Measurements from ENCODE around the gene SYMPK.
A peak's percentile ranks its signal among the peaks of the same experiment; 100 is the strongest.

Gene SYMPK

DNA sequence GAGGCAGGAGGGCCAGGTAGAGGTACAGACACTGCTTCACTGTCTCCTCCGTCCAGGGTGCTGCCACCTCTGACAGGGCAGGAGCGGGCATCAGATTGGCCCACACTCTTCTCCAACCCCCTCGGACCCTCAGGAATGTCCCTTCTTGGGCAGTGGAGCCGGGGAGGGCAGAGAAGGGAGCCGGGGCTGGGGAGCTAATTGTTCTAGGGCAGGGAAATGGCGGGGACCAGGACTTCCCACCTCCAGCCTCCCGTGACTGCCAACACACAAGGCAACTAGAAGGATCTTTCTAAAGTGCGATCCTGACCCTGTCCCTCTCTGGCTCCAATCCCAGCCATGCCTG is 37.7 kb downstream of the SYMPK start:
- no peak for DNase-seq (ENCODE audit: low read depth)

DNA sequence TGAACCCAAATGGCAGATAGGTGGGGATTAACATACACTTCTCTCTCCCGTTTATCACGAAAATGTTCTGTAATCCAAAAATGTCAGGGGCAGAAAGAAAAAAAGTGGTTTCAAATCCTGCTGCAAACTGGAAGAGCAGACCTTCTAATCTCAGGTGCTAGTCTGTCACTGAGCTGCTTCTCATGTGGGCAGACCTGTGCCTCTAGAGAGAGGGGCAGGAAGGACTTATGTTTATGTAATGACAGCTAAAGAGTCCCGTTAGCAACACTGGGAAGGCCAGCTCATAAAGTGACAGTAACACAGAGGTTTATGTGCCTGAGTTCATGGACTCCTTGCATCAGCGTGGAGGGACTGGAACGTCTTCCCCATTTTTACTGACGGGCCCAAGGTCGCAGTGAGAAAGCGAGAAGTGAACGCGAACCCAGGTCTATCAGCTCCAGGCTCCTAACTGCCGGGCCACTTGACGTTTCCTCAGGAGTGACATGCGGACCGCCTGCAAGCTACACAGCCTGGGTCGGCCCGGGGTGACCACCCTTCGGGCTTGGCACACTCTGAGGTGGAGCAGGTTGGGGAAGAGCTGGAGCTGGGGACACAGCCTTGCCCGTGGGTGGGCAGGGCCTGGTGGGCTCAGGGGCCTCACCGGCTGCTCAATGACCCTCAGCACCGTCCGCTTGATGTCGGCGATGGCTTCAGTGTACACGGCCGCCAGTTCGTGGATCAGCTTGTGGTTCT is 38.2 kb downstream of the SYMPK start:
- no peak for DNase-seq (ENCODE audit: low read depth)

DNA sequence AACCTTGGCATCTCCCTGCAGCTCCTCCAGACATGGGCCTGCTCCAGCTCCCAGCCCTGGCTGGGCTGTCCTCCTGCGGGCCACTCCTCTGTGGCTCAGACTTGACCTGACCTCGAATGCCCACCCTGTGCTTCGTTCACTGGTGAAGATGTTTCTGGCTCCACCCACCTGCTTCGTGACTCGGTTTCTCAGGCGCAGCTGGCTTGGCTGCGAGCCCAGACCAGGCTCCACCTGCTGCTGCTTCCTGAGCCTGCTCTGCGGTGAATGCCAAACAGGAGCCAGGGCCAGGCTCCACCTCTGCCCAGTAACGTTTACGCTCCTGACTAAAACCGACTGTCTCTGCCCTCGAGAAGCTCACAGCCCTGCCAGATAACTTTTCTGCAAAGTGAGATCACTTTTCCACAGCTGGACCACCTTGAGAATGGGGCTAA is 38.9 kb downstream of the SYMPK start:
- no peak for DNase-seq (ENCODE audit: low read depth)

GRCh38 chr19:45823182-45823581 is 39.8 kb downstream of the SYMPK start:
- no peak for DNase-seq (ENCODE audit: low read depth)

- no peak for DNase-seq (ENCODE audit: low read depth)
Observed at GRCh38 chr19:45822716-45823115, 40.2 kb downstream of the SYMPK start.

- no peak for DNase-seq (ENCODE audit: low read depth)
Observed at GRCh38 chr19:45821570-45821969, 41.4 kb downstream of the SYMPK start.

- no peak for DNase-seq (ENCODE audit: low read depth)
Observed at GRCh38 chr19:45821103-45821521, 41.8 kb downstream of the SYMPK start.

- no peak for DNase-seq (ENCODE audit: low read depth)
Observed at GRCh38 chr19:45820413-45821102, 42.4 kb downstream of the SYMPK start.

GRCh38 chr19:45819769-45820168 is 43.2 kb downstream of the SYMPK start:
- no peak for DNase-seq (ENCODE audit: low read depth)

- no peak for DNase-seq (ENCODE audit: low read depth)
Observed at GRCh38 chr19:45817725-45818301, 45.1 kb downstream of the SYMPK start.

DNA sequence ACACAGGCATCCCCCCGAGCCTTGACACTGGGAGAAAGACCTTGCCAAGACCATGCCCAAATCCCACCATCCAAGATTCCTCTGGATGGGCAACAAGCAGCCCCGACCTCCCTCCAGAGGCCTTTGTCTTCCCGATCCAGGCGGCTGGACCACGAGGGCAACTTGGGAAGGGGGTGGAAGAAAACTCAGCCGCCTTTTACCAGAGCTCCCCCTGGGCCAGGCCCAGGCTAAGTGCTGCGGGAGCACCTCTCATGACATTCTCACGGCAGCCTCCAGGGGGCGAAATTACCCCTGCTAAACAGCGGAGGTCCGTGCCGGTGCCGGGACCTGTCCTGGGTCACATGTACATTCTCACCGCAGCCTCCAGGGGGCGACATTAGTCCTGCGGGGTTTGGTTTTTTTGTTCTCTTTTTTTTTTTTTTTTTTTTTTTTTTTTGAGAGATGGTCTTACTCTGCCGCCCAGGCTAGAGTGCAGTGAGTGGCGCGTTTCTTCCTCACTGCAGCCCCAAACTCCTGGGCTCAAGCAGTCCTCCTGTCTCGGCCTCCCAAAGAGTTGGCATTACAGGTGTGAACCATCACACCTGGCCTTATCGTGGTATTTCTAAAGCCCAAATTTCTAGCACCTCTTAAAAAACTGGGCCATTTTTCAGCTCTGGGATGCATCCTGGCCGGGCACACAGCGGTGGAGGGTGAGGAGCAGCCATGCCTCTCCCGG is 45.8 kb downstream of the SYMPK start:
- peak; percentile 97 for DNase-seq (ENCODE audit: low read depth)

DNA sequence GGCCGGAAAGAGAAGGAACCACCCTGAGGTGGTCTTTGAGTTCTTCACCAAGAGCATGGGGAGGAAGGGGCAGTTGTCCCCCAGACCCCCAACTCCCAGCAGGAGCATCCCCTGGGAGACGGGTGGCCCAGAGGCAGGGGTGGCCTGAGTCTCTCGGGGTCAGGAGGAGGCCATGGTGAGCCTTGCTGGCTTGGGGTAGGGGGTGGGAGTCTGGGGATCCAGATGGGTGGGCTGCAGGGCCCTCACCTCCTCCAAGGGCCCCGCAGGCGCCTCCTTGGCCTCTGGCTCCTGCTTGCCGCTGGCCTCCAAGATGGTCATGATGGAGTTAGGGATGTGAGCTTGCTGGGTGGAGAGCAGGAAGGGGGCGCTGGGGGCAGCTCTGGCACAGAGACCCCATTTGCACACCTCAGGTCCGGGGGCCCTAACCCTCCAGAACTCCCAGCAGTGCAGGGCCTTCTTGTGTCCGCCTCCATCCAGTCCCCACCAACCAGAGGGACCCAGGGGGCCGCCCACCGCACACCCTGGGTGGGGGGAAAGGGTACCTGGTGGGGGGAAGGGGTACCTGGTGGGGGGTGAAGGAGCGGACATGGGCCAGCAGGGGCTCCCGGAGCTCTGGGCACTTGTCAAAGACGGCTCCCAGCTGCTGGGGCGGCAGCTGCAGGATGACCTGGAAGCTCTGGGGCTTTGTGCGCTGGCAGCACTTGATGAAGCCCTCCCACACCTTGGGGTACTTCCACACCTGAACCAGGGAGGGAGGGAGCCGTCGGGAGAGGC is 46.5 kb downstream of the SYMPK start:
- no peak for DNase-seq (ENCODE audit: low read depth)

DNA sequence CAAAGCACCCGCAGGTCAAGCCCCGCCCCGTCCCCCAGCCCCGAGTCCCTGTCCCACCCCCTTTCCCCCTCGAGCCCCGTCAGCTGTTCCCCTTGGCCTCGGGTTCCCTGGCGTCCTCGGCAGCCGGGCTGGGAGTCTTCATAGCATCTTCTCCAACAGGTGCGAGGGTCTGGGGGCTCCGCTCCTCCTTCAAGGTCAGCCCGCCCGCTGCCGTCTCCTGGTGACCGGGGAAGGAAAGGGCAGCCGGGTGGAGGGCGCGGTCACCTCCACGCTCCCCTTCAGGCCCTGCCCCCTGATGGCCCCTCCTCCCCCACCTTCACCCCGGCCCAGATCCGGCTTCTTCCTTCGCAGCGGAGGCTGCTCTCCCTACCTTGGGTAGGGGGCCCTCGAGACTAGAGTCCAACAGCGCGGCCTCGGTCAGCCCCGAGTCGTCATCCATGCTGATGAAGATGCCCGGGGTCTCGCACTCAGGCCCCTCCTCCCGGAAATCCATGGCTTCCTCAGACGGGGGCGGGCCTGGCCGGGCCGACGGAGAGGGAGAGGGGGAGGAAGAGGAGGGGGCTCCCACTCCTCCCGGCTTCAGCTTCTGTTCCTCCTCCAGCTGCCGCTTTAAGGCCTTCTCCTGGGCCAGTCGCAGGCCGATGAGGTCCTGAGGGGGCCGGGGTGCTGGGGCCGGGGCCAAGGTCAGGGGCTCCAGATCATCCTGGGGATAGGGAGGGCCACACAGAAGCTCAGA is 47.3 kb downstream of the SYMPK start:
- no peak for DNase-seq (ENCODE audit: low read depth)

DNA sequence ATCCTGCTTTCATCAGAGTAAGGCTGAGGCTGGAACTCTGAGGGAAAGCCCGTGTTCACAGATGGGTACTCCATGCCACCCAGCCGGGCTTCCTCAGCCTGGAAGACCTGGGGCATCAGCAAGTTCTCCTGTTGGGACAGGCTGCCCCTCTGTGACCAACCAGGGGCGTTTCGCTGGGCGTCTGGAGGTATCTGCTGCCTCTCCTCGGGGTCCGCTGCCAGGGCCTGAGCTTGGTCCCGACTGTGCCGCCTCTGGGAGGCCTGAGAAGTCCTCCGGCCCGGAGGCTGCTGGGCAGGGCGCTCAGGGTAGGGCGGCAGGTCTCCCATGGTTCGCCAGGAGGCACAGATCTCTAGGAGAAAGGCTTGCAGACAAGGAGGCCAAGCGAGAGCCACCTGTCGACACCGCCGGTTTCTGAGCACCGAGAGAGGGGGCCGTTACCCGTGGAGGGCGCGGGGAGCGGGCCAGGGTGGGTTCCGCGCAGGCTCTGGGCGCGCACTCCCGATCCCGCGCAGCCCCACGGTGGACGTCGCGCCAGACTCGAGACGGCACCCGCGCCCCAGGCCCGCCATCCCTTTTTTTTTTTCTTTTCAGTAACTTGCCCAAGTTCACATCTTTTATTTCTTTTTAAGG is 48.0 kb downstream of the SYMPK start, which contains the start of gene RSPH6A:
Gene RSPH6A, minus strand, starts transcription at position 458 of the 630 bp plus-strand sequence. Its CDS starts 132 bp downstream, at position 326.
- DNase-seq (ENCODE audit: low read depth): no peak

DNA sequence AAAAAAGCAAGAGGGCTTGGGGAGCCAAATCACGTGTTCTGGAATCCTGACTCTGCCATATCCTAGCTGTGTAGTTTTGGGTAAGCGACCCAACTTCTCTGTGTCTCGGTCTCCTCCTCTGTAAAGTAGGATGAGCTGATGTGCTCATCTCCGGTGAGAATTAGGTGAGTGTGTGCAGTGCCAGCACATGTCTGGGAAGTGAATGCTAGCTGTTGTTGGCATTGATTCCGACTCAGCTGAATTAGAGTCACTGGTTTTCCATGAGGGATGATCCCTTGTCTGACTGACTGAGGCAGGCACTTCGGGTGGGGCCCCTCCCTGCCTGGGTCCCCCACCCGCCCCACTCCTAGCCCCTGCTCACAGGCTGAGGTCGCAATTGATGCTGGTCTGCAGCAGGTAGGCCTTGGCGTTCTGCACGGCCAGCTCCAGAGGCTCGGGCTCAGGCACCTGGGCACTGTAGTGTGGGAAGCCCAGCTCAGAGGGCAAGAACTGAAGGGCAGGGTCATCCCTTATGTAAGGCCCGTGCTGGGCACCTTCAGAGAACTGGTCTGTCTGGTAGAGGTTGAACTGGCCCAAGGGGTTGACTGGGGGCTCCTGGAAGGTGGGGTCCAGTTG is 48.7 kb downstream of the SYMPK start:
- no peak for DNase-seq (ENCODE audit: low read depth)

- DNase-seq (ENCODE audit: low read depth): no peak
Observed at GRCh38 chr19:45812297-45812696, 50.6 kb downstream of the SYMPK start.

- no peak for DNase-seq (ENCODE audit: low read depth)
Observed at GRCh38 chr19:45809643-45810159, 53.2 kb downstream of the SYMPK start.

GRCh38 chr19:45805719-45806118 is 57.2 kb downstream of the SYMPK start:
- no peak for DNase-seq (ENCODE audit: low read depth)

DNA sequence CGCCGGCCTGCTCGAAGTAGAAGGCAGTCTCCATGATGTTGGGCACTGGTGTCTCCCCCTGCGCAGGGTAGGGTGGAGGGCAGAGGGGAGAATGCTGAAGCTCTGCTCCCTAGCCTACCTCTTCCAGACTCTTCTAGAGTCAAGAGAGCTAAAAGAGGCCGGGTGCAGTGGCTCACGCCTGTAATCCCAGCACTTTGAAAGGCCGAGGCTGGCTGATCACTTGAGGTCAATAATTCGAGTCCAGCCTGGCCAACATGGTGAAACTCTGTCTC is 58.1 kb downstream of the SYMPK start:
- DNase-seq (ENCODE audit: low read depth): no peak
